Tibial artery (tissue), 4 donors: ENCODE results near the gene GOLM1.
"Not testable (repeated sequence)": the region's sequence is repeated elsewhere in the genome, so short reads cannot be mapped to it uniquely, and the experiment has no call there.

ENCODE experiments used
- DNase-seq, 2 donors: peaks; one replicate each; pipeline ENCODE4 v3.0.0-alpha.2; 2019
- H3K27ac ChIP-seq, 2 donors: fragments of 200-600 bp; sonication (generic) in 1 of 2; 1 replicate in 1 of 2; 2 replicates in 1 of 2; pipeline ENCODE4 v1.5.1; 2018 to 2019; ENCODE audit warnings: mild to moderate bottlenecking in 1 of 2
- H3K27me3 ChIP-seq, 2 donors: fragments of 200-600 bp; sonication (generic) in 1 of 2; one replicate each; pipeline versions ENCODE4 v1.5.1 to v1.6.0; 2016 to 2019
- H3K36me3 ChIP-seq, 3 donors: fragments of 200-600 bp; sonication (generic) in 2 of 3; one replicate each; pipeline ENCODE4 v1.5.1; 2016 to 2019; ENCODE audit warnings: mild to moderate bottlenecking in 2 of 3
- H3K4me1 ChIP-seq, 4 donors: fragments of 200-600 bp; sonication (generic) in 2 of 4; 1 replicate in 3 of 4; 2 replicates in 1 of 4; pipeline ENCODE4 v1.5.1; 2016 to 2019
- H3K4me3 ChIP-seq, 2 donors: fragments of 200-600 bp; sonication (generic) in 1 of 2; 1 replicate in 1 of 2; 2 replicates in 1 of 2; pipeline ENCODE4 v1.5.1; 2018 to 2019; ENCODE audit warnings: mild to moderate bottlenecking in 2 of 2
- H3K9me3 ChIP-seq, 3 donors: fragments of 200-600 bp; sonication (generic) in 1 of 3; one replicate each; pipeline ENCODE4 v1.5.1; 2016 to 2019
- intact Hi-C: fragments of 100-400 bp; cut with DNase I; formaldehyde crosslinking; loops from one replicate; pipeline ENCODE4 v1.15.0; 2023; ENCODE audit warnings: low total_unique reads
- TF ChIP-seq, protein P1 (sequence below), 2 experiments: fragments of 200-600 bp in 1 of 2; fragments of 450-650 bp in 1 of 2; IDR thresholded peaks; one replicate each; pipeline ENCODE4 v1.5.1; 2017 to 2019; ENCODE audit warnings: antibody characterized with exemption in 2 of 2, mild to moderate bottlenecking in 1 of 2, moderate library complexity in 1 of 2

GOLM1 gene

GRCh38 chr9:86098824-86099700 is at the start of gene GOLM1:
Gene GOLM1 (minus strand): TSS chr9:86099558. CDS start chr9:86079320, 20,238 bp downstream.
- H3K4me3 ChIP-seq = peak within 1 kb of the TSS; percentile 66 to 89
- DNase-seq = peak in 1 of 2 donors; percentile 30
- no peaks in the 10 kb centered on the region for H3K36me3 ChIP-seq
- peak within 1 kb of the TSS; percentile 70 to 77 for H3K27ac ChIP-seq
- peaks cover 0 to 19% (median 6%) of the 10 kb centered on the region in 4 donors for H3K4me1 ChIP-seq
- intact Hi-C loops = no loop called here
- no peaks in the 10 kb centered on the region for H3K9me3 ChIP-seq
- TF ChIP-seq, protein P1, sequence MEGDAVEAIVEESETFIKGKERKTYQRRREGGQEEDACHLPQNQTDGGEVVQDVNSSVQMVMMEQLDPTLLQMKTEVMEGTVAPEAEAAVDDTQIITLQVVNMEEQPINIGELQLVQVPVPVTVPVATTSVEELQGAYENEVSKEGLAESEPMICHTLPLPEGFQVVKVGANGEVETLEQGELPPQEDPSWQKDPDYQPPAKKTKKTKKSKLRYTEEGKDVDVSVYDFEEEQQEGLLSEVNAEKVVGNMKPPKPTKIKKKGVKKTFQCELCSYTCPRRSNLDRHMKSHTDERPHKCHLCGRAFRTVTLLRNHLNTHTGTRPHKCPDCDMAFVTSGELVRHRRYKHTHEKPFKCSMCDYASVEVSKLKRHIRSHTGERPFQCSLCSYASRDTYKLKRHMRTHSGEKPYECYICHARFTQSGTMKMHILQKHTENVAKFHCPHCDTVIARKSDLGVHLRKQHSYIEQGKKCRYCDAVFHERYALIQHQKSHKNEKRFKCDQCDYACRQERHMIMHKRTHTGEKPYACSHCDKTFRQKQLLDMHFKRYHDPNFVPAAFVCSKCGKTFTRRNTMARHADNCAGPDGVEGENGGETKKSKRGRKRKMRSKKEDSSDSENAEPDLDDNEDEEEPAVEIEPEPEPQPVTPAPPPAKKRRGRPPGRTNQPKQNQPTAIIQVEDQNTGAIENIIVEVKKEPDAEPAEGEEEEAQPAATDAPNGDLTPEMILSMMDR (IDR thresholded peaks at IDR 0.05) = peak in 1 of 2 experiments; percentile 3
- H3K27me3 ChIP-seq = no peaks in the 10 kb centered on the region

DNA sequence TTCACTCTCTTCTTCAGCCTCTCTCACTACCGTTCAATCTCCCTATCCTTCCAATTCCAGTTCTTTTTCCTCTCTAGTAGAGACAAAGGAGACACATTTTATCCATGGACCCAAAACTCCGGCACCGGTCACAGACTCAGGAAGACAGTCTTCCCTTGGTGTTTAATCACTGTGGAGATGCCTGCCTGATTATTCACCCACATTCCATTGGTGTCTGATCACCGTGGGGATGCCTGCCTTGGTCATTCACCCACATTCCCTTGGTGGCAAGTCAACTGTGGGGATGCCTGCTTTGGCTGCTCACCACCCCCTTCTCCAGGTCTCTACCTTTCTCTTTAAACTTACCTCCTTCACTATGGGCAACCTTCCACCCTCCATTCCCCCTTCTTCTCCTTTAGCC is 47.3 kb upstream of the GOLM1 start:
- H3K27me3 ChIP-seq, H3K27ac ChIP-seq: not testable (repeated sequence)
- peaks cover 0 to 17% (median 0%) of the 10 kb centered on the region in 3 donors for H3K9me3 ChIP-seq

DNA sequence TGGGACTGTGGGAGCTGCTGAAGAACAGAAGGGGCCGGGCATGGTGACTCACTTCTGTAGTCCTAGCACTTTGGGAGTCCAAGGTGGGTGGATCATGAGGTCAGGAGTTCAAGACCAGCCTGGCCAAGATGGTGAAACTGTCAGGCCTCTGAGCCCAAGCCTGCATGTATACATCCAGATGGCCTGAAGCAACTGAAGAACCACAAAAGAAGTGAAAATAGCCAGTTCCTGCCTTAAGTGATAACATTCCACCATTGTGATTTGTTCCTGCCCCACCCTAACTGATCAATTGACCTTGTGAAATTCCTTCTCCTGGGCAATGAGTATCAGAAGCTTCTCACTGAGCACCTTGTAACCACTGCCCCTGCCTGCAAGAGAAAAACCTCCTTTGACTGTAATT is 46.6 kb upstream of the GOLM1 start:
- H3K4me3 ChIP-seq, H3K27me3 ChIP-seq, DNase-seq, intact Hi-C loops, H3K36me3 ChIP-seq, H3K4me1 ChIP-seq, H3K27ac ChIP-seq: not testable (repeated sequence)
- H3K9me3 ChIP-seq = peaks cover 0 to 17% (median 0%) of the 10 kb centered on the region in 3 donors

More for the DNA sequence above, 47.3 kb upstream of the GOLM1 start:
- H3K4me1 ChIP-seq, intact Hi-C loops, DNase-seq, H3K4me3 ChIP-seq, H3K36me3 ChIP-seq: not testable (repeated sequence)

GRCh38 chr9:86142973-86143372 is 43.6 kb upstream of the GOLM1 start:
- no peak overlapping the region for H3K4me3 ChIP-seq
- peaks cover 0 to 17% (median 0%) of the 10 kb centered on the region in 3 donors for H3K9me3 ChIP-seq
- DNase-seq = no peak
- H3K4me1 ChIP-seq = no peaks in the 10 kb centered on the region
- no peaks in the 10 kb centered on the region for H3K27me3 ChIP-seq
- H3K36me3 ChIP-seq = no peaks in the 10 kb centered on the region
- H3K27ac ChIP-seq = no peak overlapping the region
- TF ChIP-seq, protein P1 (IDR thresholded peaks at IDR 0.05) = no peak
- intact Hi-C loops = no loop called here

DNA sequence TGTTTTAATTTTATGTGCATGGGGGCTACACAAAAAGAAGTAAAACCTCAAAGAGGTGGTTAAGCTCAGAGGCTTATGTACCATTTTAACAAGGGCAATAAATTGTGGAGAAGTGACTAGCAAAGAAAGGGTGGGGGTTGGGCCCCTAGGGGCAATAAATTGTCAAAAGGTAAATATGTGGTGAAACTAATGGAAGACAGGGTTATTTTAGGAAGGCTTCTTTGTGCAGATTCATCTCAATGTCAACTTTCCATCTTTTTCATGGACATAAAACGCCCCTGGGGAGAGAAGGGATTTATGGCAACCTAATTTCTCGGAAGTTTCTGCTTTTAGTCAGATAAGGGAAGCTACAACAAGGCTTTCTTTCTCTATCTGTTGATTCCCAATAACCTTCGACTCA is 42.5 kb upstream of the GOLM1 start:
- Histone ChIP-seq H3K27ac (no peak overlapping the region), H3K4me3 (no peak overlapping the region), H3K27me3 (no peaks in the 10 kb centered on the region), H3K9me3 (peaks cover 0 to 12% (median 0%) of the 10 kb centered on the region in 3 donors), H3K36me3 (no peaks in the 10 kb centered on the region), H3K4me1 (no peaks in the 10 kb centered on the region)
- no peak for DNase-seq
- TF ChIP-seq, protein P1 (IDR thresholded peaks at IDR 0.05) = no peak
- intact Hi-C loops = no loop called here

DNA sequence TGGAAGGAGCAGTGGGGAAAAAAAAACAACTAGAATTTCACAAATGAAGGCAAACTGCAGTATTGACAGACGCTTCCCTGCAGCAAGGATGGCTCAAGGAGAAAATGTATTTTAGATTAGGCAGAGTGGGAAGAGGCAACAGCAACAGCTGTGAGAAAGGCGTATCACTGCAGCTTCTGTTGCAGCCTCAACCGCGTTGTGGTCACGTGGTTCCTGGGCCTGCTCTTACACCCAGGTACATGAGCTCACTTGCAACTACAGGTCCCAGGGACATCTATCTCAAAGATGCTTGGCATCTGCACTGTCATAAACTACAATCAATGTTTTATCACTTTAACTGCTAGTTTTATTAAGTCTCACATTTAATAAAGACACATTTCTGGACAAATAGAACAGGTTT is 36.0 kb upstream of the GOLM1 start:
- no peak for DNase-seq
- TF ChIP-seq, protein P1 (IDR thresholded peaks at IDR 0.05) = no peak

More for the DNA sequence above, 36.0 kb upstream of the GOLM1 start:
- intact Hi-C loops = no loop called here
- Histone ChIP-seq H3K27ac (no peak overlapping the region), H3K27me3 (no peaks in the 10 kb centered on the region), H3K4me3 (no peak overlapping the region), H3K9me3 (no peaks in the 10 kb centered on the region), H3K4me1 (no peaks in the 10 kb centered on the region), H3K36me3 (no peaks in the 10 kb centered on the region)
